SK-N-MC (cell line): ENCODE results near the gene CCT7.

Source experiments
- DNase-seq: peaks from one replicate; pipeline ENCODE4 v3.0.0-alpha.2; 2011; ENCODE audit warnings: low read depth, low spot score
- H3K27ac ChIP-seq: fragments of 200-600 bp; sonication (generic); 2 replicates; pipeline ENCODE4 v1.5.1; 2016; ENCODE audit warnings: mixed run types
- H3K36me3 ChIP-seq: fragments of 200-600 bp; sonication (generic); 2 replicates; pipeline ENCODE4 v1.6.1; 2017; ENCODE audit warnings: antibody characterized with exemption, low read length, mixed read lengths; ENCODE audit not compliant: insufficient read depth
- H3K4me3 ChIP-seq: fragments of 200-600 bp; sonication (generic); 2 replicates; pipeline ENCODE4 v1.5.1; 2016
- H3K9ac ChIP-seq: fragments of 200-600 bp; sonication (generic); 2 replicates; pipeline ENCODE4 v1.8.0; 2017; ENCODE audit warnings: mixed run types, mixed read lengths; ENCODE audit not compliant: insufficient read length
- H3K9me3 ChIP-seq: fragments of 200-600 bp; sonication (generic); 2 replicates; pipeline ENCODE4 v1.6.1; 2017; ENCODE audit warnings: low read depth, mild to moderate bottlenecking, antibody characterized with exemption, low read length, moderate library complexity, mixed read lengths
- EZH2 ChIP-seq: fragments of 200-600 bp; sonication (generic); IDR thresholded peaks from one replicate; pipeline ENCODE4 v1.6.1; 2017; ENCODE audit warnings: antibody characterized with exemption
- FOXP2 ChIP-seq: optimal IDR thresholded peaks from 2 replicates; pipeline ENCODE3; 2011; ENCODE audit warnings: mild to moderate bottlenecking, moderate library complexity; ENCODE audit not compliant: insufficient read depth; ENCODE audit errors: extremely low read length, control extremely low read depth
- POLR2AphosphoS5 ChIP-seq: IDR thresholded peaks from 2 replicates; pipeline ENCODE4 v1.6.1; 2012; ENCODE audit warnings: mild to moderate bottlenecking, low read depth, low read length, borderline replicate concordance

The CCT7 gene

GRCh38 chr2:73233154-73233931 lies 765 bp upstream of the CCT7 start, which contains the start of gene PRADC1:
Gene PRADC1, minus strand, starts transcription at chr2:73233239. Its CDS starts 79 bp downstream, at chr2:73233160.
- Histone ChIP-seq H3K4me3 (peak within 1 kb of the TSS; percentile 94), H3K27ac (peak within 1 kb of the TSS; percentile 89), H3K9me3 (no peaks in the 10 kb centered on the region), H3K36me3 (peaks cover 28% of the 10 kb centered on the region), H3K9ac (peak within 1 kb of the TSS; percentile 76)
- DNase-seq = peak; percentile 92
- TF ChIP-seq FOXP2 (no peak), POLR2AphosphoS5 (peak; percentile 72)

GRCh38 chr2:73235315-73236028 lies 1.4 kb downstream of the CCT7 start:
- Histone ChIP-seq H3K4me3 (peak overlapping the region; percentile 94), H3K9me3 (no peaks in the 10 kb centered on the region), H3K27ac (peak overlapping the region; percentile 89), H3K36me3 (peaks cover 49% of the 10 kb centered on the region), H3K9ac (peak overlapping the region; percentile 99)
- DNase-seq = no peak
- no peak for TF ChIP-seq EZH2
- no peak for TF ChIP-seq FOXP2
- TF ChIP-seq POLR2AphosphoS5 = no peak

DNA sequence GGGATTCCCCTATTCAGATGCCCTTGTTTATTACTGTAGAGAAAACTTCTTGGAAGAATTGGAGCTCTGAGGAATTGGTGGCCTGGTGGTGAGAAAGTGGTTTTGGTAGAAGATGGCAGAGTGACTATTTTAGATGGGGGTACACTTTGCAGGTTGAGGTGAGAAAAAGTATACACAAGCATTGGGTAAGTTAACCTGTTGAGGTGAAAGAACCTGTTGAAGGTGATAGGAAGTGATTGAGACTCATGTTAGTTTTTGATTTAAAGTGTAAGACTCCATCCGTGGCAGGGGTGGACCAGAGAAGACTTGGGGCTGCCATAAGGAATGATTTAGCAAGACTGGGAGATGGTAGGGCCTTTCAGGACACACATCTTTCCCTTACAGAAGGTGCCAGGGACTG lies 3.1 kb downstream of the CCT7 start:
- peak overlapping the region; percentile 19 for H3K9ac ChIP-seq
- TF ChIP-seq POLR2AphosphoS5 (no peak), FOXP2 (no peak), EZH2 (no peak)
- peaks cover 65% of the 10 kb centered on the region for H3K36me3 ChIP-seq
- no peaks in the 10 kb centered on the region for H3K9me3 ChIP-seq
- no peak for DNase-seq
- H3K27ac ChIP-seq = no peak overlapping the region
- peak overlapping the region; percentile 94; the same call in 1 of the 2 replicates for H3K4me3 ChIP-seq

DNA sequence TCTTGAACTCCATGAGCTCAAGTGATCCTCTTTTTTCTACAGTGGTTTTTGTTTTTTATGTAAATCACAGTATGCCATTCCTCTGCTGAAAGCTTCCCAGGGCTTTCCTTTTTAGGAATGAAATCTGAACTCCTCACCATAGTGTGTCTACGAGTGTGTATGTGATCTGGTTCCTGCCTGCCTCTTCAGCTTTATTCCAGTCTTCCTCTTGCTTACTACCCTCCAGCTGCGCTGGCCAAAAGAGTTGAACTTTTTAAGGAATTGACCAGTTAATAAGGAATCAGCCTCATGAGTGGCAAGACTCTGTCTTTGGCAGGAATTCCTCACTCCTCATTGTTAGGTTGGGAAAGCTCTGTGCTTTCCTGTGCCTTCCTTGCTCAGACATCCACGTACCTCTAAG lies 4.0 kb downstream of the CCT7 start:
- Histone ChIP-seq H3K4me3 (no peak overlapping the region), H3K36me3 (peaks cover 74% of the 10 kb centered on the region), H3K27ac (peak overlapping the region; percentile 17; the same call in 1 of the 2 replicates), H3K9me3 (no peaks in the 10 kb centered on the region), H3K9ac (peak overlapping the region; percentile 21)
- no peak for TF ChIP-seq FOXP2
- no peak for TF ChIP-seq EZH2
- TF ChIP-seq POLR2AphosphoS5 = no peak
- DNase-seq = no peak

GRCh38 chr2:73238976-73239375 lies 4.9 kb downstream of the CCT7 start:
- DNase-seq = no peak
- peaks cover 82% of the 10 kb centered on the region for H3K36me3 ChIP-seq
- no peak overlapping the region for H3K4me3 ChIP-seq
- no peak overlapping the region for H3K27ac ChIP-seq
- peak overlapping the region; percentile 26 for H3K9ac ChIP-seq
- no peaks in the 10 kb centered on the region for H3K9me3 ChIP-seq
- TF ChIP-seq EZH2 = no peak
- no peak for TF ChIP-seq FOXP2
- 0 out of 2 replicates have a peak, but pooled peaks have one; percentile 23 for TF ChIP-seq POLR2AphosphoS5

DNA sequence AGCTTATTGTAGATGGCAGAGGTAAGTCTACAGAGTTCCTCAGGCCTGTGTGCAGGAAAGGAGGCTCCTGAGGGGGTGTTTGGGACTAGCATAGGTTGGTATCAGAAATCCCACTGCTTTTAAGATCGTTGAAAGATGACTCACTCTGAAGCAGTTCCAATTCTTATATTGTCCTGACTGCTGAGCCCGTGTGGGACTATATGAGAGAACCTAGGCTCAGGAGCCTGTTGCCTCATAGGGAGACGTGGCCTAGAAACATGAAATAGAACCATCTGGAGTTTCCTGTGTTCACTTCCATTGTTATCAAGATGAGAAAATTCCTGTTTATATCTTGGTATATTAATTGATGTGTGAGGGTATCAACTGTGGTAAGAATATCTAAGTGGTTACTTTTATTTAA lies 5.7 kb downstream of the CCT7 start:
- DNase-seq = no peak
- H3K36me3 ChIP-seq = peaks cover 90% of the 10 kb centered on the region

GRCh38 chr2:73243884-73244570 lies 9.9 kb downstream of the CCT7 start:
- DNase-seq = no peak
- Histone ChIP-seq H3K9me3 (no peaks in the 10 kb centered on the region), H3K9ac (peak overlapping the region; percentile 23), H3K27ac (peak overlapping the region; percentile 39; the same call in 1 of the 2 replicates), H3K4me3 (no peak overlapping the region), H3K36me3 (peaks cover 97% of the 10 kb centered on the region)
- TF ChIP-seq POLR2AphosphoS5 = no peak
- no peak for TF ChIP-seq FOXP2
- no peak for TF ChIP-seq EZH2

More for the DNA sequence above, 5.7 kb downstream of the CCT7 start:
- Histone ChIP-seq H3K9me3 (no peaks in the 10 kb centered on the region), H3K4me3 (no peak overlapping the region), H3K27ac (no peak overlapping the region), H3K9ac (no peak overlapping the region)
- TF ChIP-seq POLR2AphosphoS5 = no peak
- no peak for TF ChIP-seq FOXP2
- no peak for TF ChIP-seq EZH2

GRCh38 chr2:73244580-73244979 lies 10.5 kb downstream of the CCT7 start:
- H3K9me3 ChIP-seq = no peaks in the 10 kb centered on the region
- DNase-seq = no peak
- H3K4me3 ChIP-seq = no peak overlapping the region
- no peak for TF ChIP-seq EZH2
- TF ChIP-seq POLR2AphosphoS5 = no peak
- no peak for TF ChIP-seq FOXP2
- no peak overlapping the region for H3K9ac ChIP-seq
- 0 out of 2 replicates have a peak overlapping the region, but pooled peaks have one; percentile 39 for H3K27ac ChIP-seq
- peaks cover 97% of the 10 kb centered on the region for H3K36me3 ChIP-seq
